Common myeloid progenitor, CD34-positive (primary cell): ENCODE data around the gene UGT2B15.
"Not testable (repeated sequence)": the region's sequence is repeated elsewhere in the genome, so short reads cannot be mapped to it uniquely, and the experiment has no call there.

ENCODE experiments used
- CTCF ChIA-PET: fragments of 350-600 bp; sonication (Branson Sonifier 250); formaldehyde crosslinking; loops from one replicate; lab custom pipeline; 2021; ENCODE audit warnings: antibody characterized with exemption; lab: Charles Lee
- POLR2A ChIA-PET: fragments of 350-600 bp; sonication (Branson Sonifier 250); formaldehyde crosslinking; loops from one replicate; lab custom pipeline; 2021; ENCODE audit warnings: antibody characterized with exemption; lab: Charles Lee
- DNase-seq, 3 donors: peaks; one replicate each; pipeline versions ENCODE4 v3.0.0 to v3.0.0-alpha.2; 2013
- H3K27ac ChIP-seq, 2 experiments: 1 replicate in 1 of 2; 2 replicates in 1 of 2; pipeline ENCODE4 v1.7.0; 2013; ENCODE audit warnings: inconsistent platforms in 2 of 2, low read length in 2 of 2, mild to moderate bottlenecking in 2 of 2, low read depth in 1 of 2, moderate library complexity in 1 of 2; ENCODE audit not compliant: severe bottlenecking in 2 of 2, insufficient read depth in 1 of 2, poor library complexity in 1 of 2
- H3K27me3 ChIP-seq, 5 experiments: replicated peaks in 2 of 5; 1 replicate in 3 of 5; 2 replicates in 2 of 5; pipeline versions ENCODE4 v1.6.1 to v1.7.0; 2013; ENCODE audit warnings: low read length in 4 of 5, mild to moderate bottlenecking in 2 of 5, moderate library complexity in 2 of 5, inconsistent platforms in 1 of 5; ENCODE audit not compliant: insufficient read depth in 5 of 5, control insufficient read depth in 4 of 5
- H3K36me3 ChIP-seq, 4 experiments: 1 replicate in 2 of 4; 2 replicates in 2 of 4; pipeline versions ENCODE4 v1.6.1 to v1.7.0; 2013; ENCODE audit warnings: low read length in 3 of 4, control low read depth in 1 of 4, mild to moderate bottlenecking in 1 of 4; ENCODE audit not compliant: control insufficient read depth in 4 of 4, insufficient read depth in 4 of 4
- H3K4me1 ChIP-seq, 4 experiments: 1 replicate in 3 of 4; 2 replicates in 1 of 4; pipeline versions ENCODE4 v1.6.1 to v1.7.1; 2013; ENCODE audit warnings: low read length in 3 of 4, mild to moderate bottlenecking in 3 of 4, control low read depth in 1 of 4, inconsistent platforms in 1 of 4, moderate library complexity in 1 of 4; ENCODE audit not compliant: control insufficient read depth in 4 of 4, insufficient read depth in 4 of 4; ENCODE audit errors: control extremely low read depth in 1 of 4
- H3K4me3 ChIP-seq, 7 experiments: 1 replicate in 4 of 7; 2 replicates in 3 of 7; pipeline versions ENCODE4 v1.5.1 to v1.7.0; 2013; ENCODE audit warnings: mild to moderate bottlenecking in 7 of 7, low read length in 6 of 7, moderate library complexity in 6 of 7, inconsistent platforms in 2 of 7, low read depth in 2 of 7, control low read depth in 1 of 7; ENCODE audit not compliant: insufficient read depth in 4 of 7, control insufficient read depth in 1 of 7; ENCODE audit errors: extremely low read depth in 1 of 7
- H3K9me3 ChIP-seq, 5 experiments: 1 replicate in 4 of 5; 2 replicates in 1 of 5; pipeline versions ENCODE4 v1.6.1 to v1.7.1; 2013; ENCODE audit warnings: low read length in 4 of 5, mild to moderate bottlenecking in 2 of 5, inconsistent platforms in 1 of 5, low read depth in 1 of 5, moderate library complexity in 1 of 5; ENCODE audit not compliant: control insufficient read depth in 4 of 5, insufficient read depth in 2 of 5; ENCODE audit errors: control extremely low read depth in 1 of 5
- WGBS: methylation state at CpG from one replicate; pipeline ENCODE4 v1.1.5; 2013; ENCODE audit not compliant: insufficient coverage; 5-methylcytosine and 5-hydroxymethylcytosine counted together

UGT2B15 gene

GRCh38 chr4:68703168-68703567 is 32.7 kb upstream of the UGT2B15 start:
- H3K4me1 ChIP-seq, H3K9me3 ChIP-seq, POLR2A ChIA-PET, CTCF ChIA-PET, H3K4me3 ChIP-seq, DNase-seq, H3K27me3 ChIP-seq, H3K27ac ChIP-seq, H3K36me3 ChIP-seq: not testable (repeated sequence)
- WGBS: 80% methylated on average over 1 of the region's 2 CpGs

DNA sequence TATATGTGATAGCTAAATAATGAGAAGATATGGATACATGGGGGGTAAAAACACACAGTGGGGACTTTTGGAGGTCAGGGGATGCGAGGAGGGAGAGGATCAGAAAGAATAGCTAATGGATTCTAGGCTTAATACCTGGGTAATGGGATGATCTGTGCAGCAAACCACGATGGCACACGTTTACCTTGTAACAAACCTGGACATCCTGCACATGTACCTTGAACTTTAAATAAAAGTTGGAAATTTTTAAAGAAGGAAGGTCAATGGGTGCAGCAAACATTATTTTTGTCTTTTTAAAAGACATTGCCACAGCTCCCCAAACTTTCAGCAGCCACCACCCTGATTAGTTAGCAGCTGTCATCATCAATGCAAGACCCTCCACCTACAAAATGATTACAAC is 29.7 kb upstream of the UGT2B15 start:
- Histone ChIP-seq H3K27ac (no peak overlapping the region), H3K36me3 (no peaks in the 10 kb centered on the region), H3K9me3 (no peaks in the 10 kb centered on the region), H3K27me3 (no peaks in the 10 kb centered on the region), H3K4me3 (no peak overlapping the region), H3K4me1 (no peaks in the 10 kb centered on the region)
- WGBS: 88% methylated on average over 2 of the region's 3 CpGs
- POLR2A ChIA-PET: no interaction called here
- CTCF ChIA-PET: no interaction called here
- no peak for DNase-seq

GRCh38 chr4:68693325-68694075 is 23.0 kb upstream of the UGT2B15 start:
- Histone ChIP-seq H3K4me1 (no peaks in the 10 kb centered on the region), H3K36me3 (no peaks in the 10 kb centered on the region), H3K27ac (no peak overlapping the region), H3K9me3 (peaks cover 0 to 6% (median 0%) of the 10 kb centered on the region in 5 experiments), H3K4me3 (no peak overlapping the region), H3K27me3 (no peaks in the 10 kb centered on the region)
- ChIA-PET CTCF (no interaction called here), POLR2A (no interaction called here)
- no peak for DNase-seq
- 88% methylated on average over 4 of the region's 9 CpGs for WGBS

DNA sequence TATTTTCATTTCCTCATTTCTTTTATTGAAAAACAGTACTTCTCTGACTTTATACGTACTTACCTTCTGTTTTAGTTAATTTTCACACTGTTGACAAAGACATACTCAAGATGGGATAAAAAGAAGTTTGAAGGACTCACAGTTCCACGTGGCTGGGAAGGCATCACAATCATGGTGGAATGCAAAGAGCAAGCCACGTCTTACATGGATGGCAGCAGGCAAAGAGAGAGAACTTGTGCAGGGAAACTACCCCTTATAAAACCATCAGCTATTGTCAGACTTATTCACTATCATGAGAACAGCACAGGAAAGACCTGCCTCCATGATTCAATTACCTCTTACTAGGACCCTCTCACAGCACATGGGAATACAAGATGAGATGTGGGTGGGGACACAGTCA is 20.7 kb upstream of the UGT2B15 start:
- ChIA-PET POLR2A (no interaction called here), CTCF (no interaction called here)
- Histone ChIP-seq H3K4me3 (no peak overlapping the region), H3K4me1 (no peaks in the 10 kb centered on the region), H3K36me3 (no peaks in the 10 kb centered on the region), H3K27ac (no peak overlapping the region), H3K9me3 (peaks cover 0 to 6% (median 0%) of the 10 kb centered on the region in 5 experiments), H3K27me3 (no peaks in the 10 kb centered on the region)
- no peak for DNase-seq
- WGBS: 100% methylated on average over 3 of the region's 3 CpGs

- Histone ChIP-seq H3K27ac (no peak overlapping the region), H3K27me3 (no peaks in the 10 kb centered on the region), H3K36me3 (no peaks in the 10 kb centered on the region), H3K4me3 (no peak overlapping the region), H3K9me3 (no peaks in the 10 kb centered on the region), H3K4me1 (no peaks in the 10 kb centered on the region)
- no peak for DNase-seq
- POLR2A ChIA-PET: no interaction called here
- CTCF ChIA-PET: no interaction called here
- WGBS: 95% methylated on average over 5 of the region's 5 CpGs
These were observed 12.6 kb upstream of the UGT2B15 start for GRCh38 chr4:68683034-68683433.

DNA sequence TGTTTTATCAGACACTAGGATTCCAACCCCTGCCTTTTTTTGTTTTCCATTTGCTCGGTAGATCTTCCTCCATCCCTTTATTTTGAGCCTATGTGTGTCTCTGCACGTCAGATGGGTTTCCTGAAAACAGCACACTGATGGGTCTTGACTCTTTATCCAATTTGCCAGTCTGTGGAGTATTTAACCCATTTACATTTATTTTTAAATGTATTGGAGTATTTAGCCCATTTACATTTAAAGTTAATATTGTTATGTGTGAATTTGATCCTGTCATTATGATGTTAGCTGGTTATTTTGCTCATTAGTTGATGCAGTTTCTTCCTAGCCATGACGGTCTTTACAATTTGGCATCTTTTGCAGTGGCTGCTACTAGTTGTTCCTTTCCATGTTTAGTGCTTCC is 10.8 kb upstream of the UGT2B15 start:
- 100% methylated on average over 1 of the region's 3 CpGs for WGBS
- H3K27ac ChIP-seq, H3K27me3 ChIP-seq, POLR2A ChIA-PET, CTCF ChIA-PET, DNase-seq, H3K4me1 ChIP-seq, H3K36me3 ChIP-seq, H3K4me3 ChIP-seq, H3K9me3 ChIP-seq: not testable (repeated sequence)

DNA sequence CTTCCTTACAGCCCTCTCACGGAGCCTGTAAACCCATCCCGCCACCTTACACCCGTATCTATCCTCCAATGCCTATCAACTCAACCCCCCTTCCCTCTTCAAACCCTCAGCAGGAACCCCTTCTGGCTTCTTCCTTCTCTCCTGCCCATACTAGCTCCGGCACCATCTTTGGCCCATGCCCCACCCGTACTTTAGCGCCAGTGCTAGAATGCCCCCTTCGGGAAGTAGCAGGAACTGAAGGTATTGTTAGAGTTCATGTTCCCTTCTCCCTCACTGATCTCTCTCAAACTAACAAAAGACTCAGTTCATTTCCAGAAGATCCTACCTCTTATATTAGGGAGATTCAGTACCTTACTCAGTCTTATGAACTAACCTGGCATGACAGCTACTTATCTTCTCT is 2.7 kb upstream of the UGT2B15 start:
- Histone ChIP-seq H3K9me3 (no peaks in the 10 kb centered on the region), H3K27me3 (no peaks in the 10 kb centered on the region), H3K4me3 (no peak overlapping the region), H3K36me3 (no peaks in the 10 kb centered on the region), H3K4me1 (no peaks in the 10 kb centered on the region), H3K27ac (no peak overlapping the region)
- no peak for DNase-seq
- WGBS: 97% methylated on average over 5 of the region's 7 CpGs
- ChIA-PET CTCF (no interaction called here), POLR2A (no interaction called here)
